Activated naive CD8-positive, alpha-beta T cell treated with anti-CD3 and anti-CD28 coated beads for 36 hours (primary cell): ENCODE measurements around the gene GTF3A. TPM values are rescaled to one million over a fixed set of nuclear protein-coding genes. Genes with fewer than 3 reads are reported as not detected.
"Not testable (repeated sequence)": the region's sequence is repeated elsewhere in the genome, so short reads cannot be mapped to it uniquely, and the experiment has no call there.

Experiments
- DNase-seq: peaks from one replicate; pipeline ENCODE4 v3.0.0; 2021
- H3K27ac Mint-ChIP-seq: one replicate; pipeline ENCODE4 v1.8.0; 2022; ENCODE audit warnings: mild to moderate bottlenecking, moderate library complexity, mixed read lengths
- H3K27me3 Mint-ChIP-seq: one replicate; pipeline ENCODE4 v1.8.0; 2022; ENCODE audit warnings: mild to moderate bottlenecking, mixed read lengths
- H3K36me3 Mint-ChIP-seq: one replicate; pipeline ENCODE4 v1.8.0; 2021; ENCODE audit warnings: mild to moderate bottlenecking, mixed read lengths
- H3K4me1 Mint-ChIP-seq: one replicate; pipeline ENCODE4 v1.8.0; 2021; ENCODE audit warnings: mixed read lengths
- H3K4me3 Mint-ChIP-seq: one replicate; pipeline ENCODE4 v1.8.0; 2022; ENCODE audit warnings: mild to moderate bottlenecking, moderate library complexity, mixed read lengths
- H3K9me3 Mint-ChIP-seq: one replicate; pipeline ENCODE4 v1.8.0; 2022; ENCODE audit warnings: mixed read lengths
- total RNA-seq, 2 experiments: library from RNA; stranded (reverse); gene quantifications; one replicate each; pipeline ENCODE4 v1.2.3, GENCODE V29; 2021

The GTF3A gene
- total RNA-seq, 2 experiments from 2014 or later, result 284 to 285 TPM

DNA sequence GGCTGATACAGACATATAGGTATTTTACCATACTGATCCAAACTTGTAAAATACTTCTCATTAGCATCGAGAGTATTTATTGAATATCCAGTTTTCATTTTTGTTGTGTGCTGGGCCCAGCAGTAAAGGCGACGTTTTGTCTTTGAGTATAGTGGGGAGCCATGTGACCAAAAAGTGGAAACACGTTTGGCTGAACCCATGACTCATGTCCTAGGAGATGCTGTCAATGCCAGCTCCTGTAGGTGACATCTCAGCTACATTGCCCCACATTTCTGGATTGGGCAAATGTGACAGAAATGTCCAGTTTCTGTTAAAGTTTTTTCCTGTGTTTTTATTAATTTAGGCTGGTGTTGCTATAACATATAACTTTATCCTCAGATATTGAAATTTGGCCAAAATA is 26.1 kb upstream of the GTF3A start:
- Mint-ChIP-seq H3K4me3 (no peak overlapping the region), H3K4me1 (no peaks in the 10 kb centered on the region), H3K36me3 (no peaks in the 10 kb centered on the region), H3K9me3 (no peaks in the 10 kb centered on the region), H3K27me3 (no peaks in the 10 kb centered on the region), H3K27ac (no peak overlapping the region)
- DNase-seq, result no peak

DNA sequence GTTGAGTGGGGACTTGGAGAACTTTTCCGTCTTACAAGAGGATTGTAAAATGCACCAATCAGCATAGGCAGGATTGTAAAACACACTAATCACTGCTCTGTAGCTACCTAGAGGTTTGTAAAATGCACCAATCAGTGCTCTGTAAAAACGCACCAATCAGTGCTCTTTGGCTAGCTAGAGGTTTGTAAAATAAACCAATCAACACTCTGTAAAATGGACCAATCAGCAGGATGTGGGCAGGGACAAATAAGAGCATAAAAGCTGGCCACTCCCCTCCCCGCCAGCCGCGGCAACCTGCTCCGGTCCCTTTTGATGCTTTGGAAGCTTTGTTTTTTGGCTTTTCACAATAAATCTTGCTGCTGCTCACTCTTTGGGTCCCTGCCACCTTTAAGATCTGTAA is 24.0 kb upstream of the GTF3A start:
- not testable (repeated sequence) for H3K4me1 Mint-ChIP-seq, H3K27ac Mint-ChIP-seq, H3K27me3 Mint-ChIP-seq, H3K4me3 Mint-ChIP-seq, H3K9me3 Mint-ChIP-seq, H3K36me3 Mint-ChIP-seq, DNase-seq

- H3K27ac Mint-ChIP-seq, result no peak overlapping the region
- H3K4me1 Mint-ChIP-seq, result no peaks in the 10 kb centered on the region
- no peaks in the 10 kb centered on the region for H3K9me3 Mint-ChIP-seq
- no peaks in the 10 kb centered on the region for H3K27me3 Mint-ChIP-seq
- H3K4me3 Mint-ChIP-seq, result no peak overlapping the region
- DNase-seq, result no peak
- no peaks in the 10 kb centered on the region for H3K36me3 Mint-ChIP-seq
These were observed 23.2 kb upstream of the GTF3A start for GRCh38 chr13:27401210-27401609.

- no peaks in the 10 kb centered on the region for H3K36me3 Mint-ChIP-seq
- no peak overlapping the region for H3K27ac Mint-ChIP-seq
- no peaks in the 10 kb centered on the region for H3K27me3 Mint-ChIP-seq
- no peak overlapping the region for H3K4me3 Mint-ChIP-seq
- peaks cover 3% of the 10 kb centered on the region for H3K4me1 Mint-ChIP-seq
- no peak for DNase-seq
- H3K9me3 Mint-ChIP-seq, result no peaks in the 10 kb centered on the region
These were observed 21.2 kb upstream of the GTF3A start for GRCh38 chr13:27403203-27403678.

DNA sequence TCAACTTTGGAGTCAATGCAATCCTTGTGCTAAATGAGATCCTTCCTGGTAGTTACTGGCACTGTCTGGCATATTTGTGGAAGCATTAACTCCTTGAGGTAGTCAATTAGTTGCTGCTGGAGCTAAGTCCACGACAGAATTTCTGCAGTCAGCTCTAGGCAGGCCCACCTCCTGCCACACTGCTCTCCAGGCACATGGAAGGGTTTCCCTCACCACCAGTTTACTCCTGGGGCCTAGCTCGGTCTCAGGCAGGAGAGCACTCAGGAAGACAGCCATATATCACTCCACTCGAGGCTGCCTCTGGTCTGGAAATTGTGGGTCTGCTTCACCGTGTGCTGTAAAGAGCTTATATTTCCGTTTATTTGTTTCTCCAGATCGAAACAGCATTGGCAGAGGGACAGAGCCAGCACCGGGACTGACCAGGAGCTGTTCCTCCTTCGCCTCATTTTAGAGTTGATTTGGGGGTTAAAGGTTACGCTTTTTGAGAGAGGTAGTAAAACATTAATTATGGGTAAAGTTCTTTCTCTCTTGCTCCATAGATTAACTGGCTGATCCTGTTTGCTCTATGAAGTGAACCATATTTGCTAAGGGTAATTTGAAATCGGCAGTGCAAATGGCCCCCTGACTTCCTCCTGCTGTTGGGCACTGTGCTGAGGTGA is 20.6 kb upstream of the GTF3A start:
- DNase-seq, result no peak
- H3K36me3 Mint-ChIP-seq, result no peaks in the 10 kb centered on the region
- no peaks in the 10 kb centered on the region for H3K27me3 Mint-ChIP-seq
- H3K9me3 Mint-ChIP-seq, result no peaks in the 10 kb centered on the region
- no peak overlapping the region for H3K4me3 Mint-ChIP-seq
- peaks cover 3% of the 10 kb centered on the region for H3K4me1 Mint-ChIP-seq
- no peak overlapping the region for H3K27ac Mint-ChIP-seq

DNA sequence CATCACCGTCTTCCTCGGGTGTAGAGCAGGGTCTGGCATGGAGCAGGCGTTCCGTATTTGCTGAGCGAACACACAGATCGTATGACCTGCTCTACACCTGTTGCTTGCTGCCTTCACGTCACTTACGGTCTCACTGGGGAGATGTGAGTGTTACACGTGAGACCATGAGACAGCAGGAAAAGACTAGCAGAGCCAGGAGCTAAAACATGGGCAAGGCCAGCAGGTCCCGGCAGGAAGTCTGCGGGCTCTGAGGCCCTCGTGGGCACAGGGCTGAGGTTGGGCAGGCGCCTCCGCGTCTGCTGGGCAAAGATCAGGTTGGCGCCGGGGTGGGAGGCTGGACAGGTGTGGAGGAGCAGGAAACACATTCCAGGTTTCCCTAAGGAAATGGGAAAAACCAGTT is 19.7 kb upstream of the GTF3A start:
- Mint-ChIP-seq H3K9me3 (peaks cover 3% of the 10 kb centered on the region), H3K36me3 (no peaks in the 10 kb centered on the region), H3K27ac (no peak overlapping the region), H3K4me1 (peaks cover 3% of the 10 kb centered on the region), H3K4me3 (no peak overlapping the region), H3K27me3 (peaks cover 6% of the 10 kb centered on the region)
- no peak for DNase-seq

DNA sequence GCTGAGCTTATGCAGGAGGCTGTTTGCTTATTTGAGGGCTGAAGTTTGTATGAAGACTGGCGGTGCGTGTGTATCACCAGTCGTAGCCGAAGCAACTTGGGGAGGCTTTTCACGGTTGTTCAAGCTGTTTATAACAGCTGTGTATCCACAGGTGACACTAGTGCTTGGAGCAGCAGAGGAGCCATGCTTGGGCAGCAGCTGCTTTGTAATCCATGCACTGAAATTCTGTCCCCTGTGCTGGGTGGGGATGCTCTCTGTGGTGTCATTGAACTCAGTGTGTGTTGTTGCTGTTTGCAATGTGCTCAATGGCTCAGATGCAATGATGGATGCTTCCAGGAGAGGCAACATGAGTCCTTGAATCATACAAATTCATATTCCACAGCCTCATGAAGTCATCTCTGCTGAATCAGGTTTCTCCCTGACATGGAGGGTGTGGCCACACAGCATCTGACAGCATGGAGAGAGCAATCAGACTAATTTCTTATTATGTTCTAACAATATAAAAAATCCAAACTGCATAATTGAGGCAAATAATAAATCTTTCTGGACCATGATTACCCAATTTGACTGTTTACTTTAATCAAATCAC is 18.8 kb upstream of the GTF3A start:
- Mint-ChIP-seq H3K4me1 (peaks cover 3% of the 10 kb centered on the region), H3K4me3 (no peak overlapping the region), H3K27me3 (peaks cover 6% of the 10 kb centered on the region), H3K9me3 (peaks cover 3% of the 10 kb centered on the region), H3K27ac (no peak overlapping the region), H3K36me3 (no peaks in the 10 kb centered on the region)
- no peak for DNase-seq

DNA sequence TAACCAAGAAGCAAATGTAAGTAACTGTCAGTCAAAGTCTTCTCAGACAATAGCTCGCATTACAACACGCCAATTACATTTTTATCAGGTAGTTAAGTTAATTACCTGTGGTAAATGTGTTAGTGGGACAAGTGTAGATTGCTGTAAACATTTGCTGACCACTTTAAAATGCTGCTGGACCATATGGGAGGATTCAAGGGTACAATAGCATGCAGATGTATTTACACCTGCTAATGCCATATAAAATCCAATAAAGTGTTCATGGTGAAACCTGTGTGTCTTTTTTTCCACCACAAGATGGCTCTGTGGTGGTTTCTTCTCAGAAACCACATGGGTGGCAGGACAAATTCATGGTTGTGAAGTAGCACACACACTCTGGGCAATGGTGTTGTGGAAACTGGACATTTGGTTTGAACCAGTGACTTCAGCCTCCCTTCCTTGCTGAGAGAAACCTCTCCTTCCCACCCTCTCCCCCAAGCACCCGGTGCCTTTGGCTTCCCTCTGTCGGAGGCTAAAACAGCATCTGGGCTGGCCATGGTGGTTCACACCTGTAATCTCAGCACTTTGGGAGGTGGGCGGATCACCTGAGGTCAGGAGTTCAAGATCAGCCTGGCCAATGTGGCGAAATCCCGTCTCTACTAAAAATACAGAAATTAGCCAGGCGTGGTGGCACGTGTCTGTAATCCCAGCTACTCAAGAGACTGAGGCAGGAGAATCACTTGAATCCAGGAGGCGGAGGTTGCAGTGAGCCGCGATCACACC is 18.1 kb upstream of the GTF3A start:
- H3K27me3 Mint-ChIP-seq, result peaks cover 6% of the 10 kb centered on the region
- H3K4me3 Mint-ChIP-seq, result no peak overlapping the region
- no peak overlapping the region for H3K27ac Mint-ChIP-seq
- H3K4me1 Mint-ChIP-seq, result peaks cover 3% of the 10 kb centered on the region
- no peaks in the 10 kb centered on the region for H3K36me3 Mint-ChIP-seq
- no peak for DNase-seq
- H3K9me3 Mint-ChIP-seq, result peaks cover 3% of the 10 kb centered on the region

GRCh38 chr13:27408074-27408473 is 16.3 kb upstream of the GTF3A start:
- no peak for DNase-seq
- Mint-ChIP-seq H3K27ac (no peak overlapping the region), H3K4me3 (no peak overlapping the region), H3K27me3 (peaks cover 6% of the 10 kb centered on the region), H3K36me3 (no peaks in the 10 kb centered on the region), H3K9me3 (peaks cover 3% of the 10 kb centered on the region), H3K4me1 (peaks cover 3% of the 10 kb centered on the region)

GRCh38 chr13:27409013-27409412 is 15.4 kb upstream of the GTF3A start:
- H3K27ac Mint-ChIP-seq, result no peak overlapping the region
- peaks cover 3% of the 10 kb centered on the region for H3K9me3 Mint-ChIP-seq
- peaks cover 3% of the 10 kb centered on the region for H3K4me1 Mint-ChIP-seq
- no peaks in the 10 kb centered on the region for H3K36me3 Mint-ChIP-seq
- no peak for DNase-seq
- H3K27me3 Mint-ChIP-seq, result peaks cover 6% of the 10 kb centered on the region
- H3K4me3 Mint-ChIP-seq, result no peak overlapping the region

DNA sequence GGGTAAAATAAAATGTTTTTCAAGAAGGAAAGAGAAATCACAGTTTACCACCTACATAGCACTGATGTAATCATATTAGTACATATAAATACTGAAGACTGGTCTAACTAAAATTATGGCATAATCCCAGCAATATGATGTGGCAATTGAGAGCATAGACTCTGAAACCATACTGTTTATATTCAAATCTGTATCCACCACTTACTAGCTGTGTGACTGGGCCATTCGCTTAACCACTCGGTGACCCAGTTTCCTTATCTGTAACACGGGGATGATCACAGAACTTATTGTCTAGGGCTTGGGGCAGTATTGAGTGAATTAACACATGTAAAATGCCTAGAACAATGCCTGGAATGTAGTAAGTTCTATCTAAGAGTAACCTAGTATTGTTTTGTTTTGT is 13.1 kb upstream of the GTF3A start:
- Mint-ChIP-seq H3K27ac (no peak overlapping the region), H3K27me3 (peaks cover 6% of the 10 kb centered on the region), H3K4me3 (no peak overlapping the region), H3K9me3 (peaks cover 3% of the 10 kb centered on the region), H3K4me1 (peaks cover 3% of the 10 kb centered on the region), H3K36me3 (no peaks in the 10 kb centered on the region)
- no peak for DNase-seq

- Mint-ChIP-seq H3K9me3 (no peaks in the 10 kb centered on the region), H3K4me1 (no peaks in the 10 kb centered on the region)
- no peak for DNase-seq
These were observed 9.3 kb upstream of the GTF3A start for GRCh38 chr13:27415116-27415515.

DNA sequence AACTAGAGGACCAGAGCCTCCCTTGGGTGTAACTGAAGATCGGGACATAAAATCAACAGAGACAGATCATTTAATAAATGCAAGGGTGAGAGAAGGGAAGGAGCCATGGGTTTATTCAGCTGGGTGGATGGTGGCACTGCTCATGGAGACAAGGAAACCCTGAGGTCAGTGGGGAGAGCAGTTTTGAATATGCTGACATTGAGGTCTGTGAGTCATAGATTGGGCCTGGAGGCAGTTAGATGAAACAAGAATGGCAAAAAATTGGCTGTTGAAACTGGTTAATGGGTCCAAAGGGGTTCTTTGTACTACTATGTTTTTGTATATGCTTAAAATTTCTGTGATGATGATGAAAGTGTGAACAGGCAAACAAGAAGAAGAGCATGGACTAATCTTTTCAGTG is 5.1 kb upstream of the GTF3A start:
- H3K27ac Mint-ChIP-seq, result no peak overlapping the region
- no peaks in the 10 kb centered on the region for H3K27me3 Mint-ChIP-seq
- no peaks in the 10 kb centered on the region for H3K36me3 Mint-ChIP-seq
- H3K4me3 Mint-ChIP-seq, result no peak overlapping the region
- peaks cover 7% of the 10 kb centered on the region for H3K4me1 Mint-ChIP-seq
- no peaks in the 10 kb centered on the region for H3K9me3 Mint-ChIP-seq
- no peak for DNase-seq

More at GRCh38 chr13:27415116-27415515, 9.3 kb upstream of the GTF3A start:
- Mint-ChIP-seq H3K27me3 (no peaks in the 10 kb centered on the region), H3K4me3 (no peak overlapping the region), H3K36me3 (no peaks in the 10 kb centered on the region), H3K27ac (no peak overlapping the region)

DNA sequence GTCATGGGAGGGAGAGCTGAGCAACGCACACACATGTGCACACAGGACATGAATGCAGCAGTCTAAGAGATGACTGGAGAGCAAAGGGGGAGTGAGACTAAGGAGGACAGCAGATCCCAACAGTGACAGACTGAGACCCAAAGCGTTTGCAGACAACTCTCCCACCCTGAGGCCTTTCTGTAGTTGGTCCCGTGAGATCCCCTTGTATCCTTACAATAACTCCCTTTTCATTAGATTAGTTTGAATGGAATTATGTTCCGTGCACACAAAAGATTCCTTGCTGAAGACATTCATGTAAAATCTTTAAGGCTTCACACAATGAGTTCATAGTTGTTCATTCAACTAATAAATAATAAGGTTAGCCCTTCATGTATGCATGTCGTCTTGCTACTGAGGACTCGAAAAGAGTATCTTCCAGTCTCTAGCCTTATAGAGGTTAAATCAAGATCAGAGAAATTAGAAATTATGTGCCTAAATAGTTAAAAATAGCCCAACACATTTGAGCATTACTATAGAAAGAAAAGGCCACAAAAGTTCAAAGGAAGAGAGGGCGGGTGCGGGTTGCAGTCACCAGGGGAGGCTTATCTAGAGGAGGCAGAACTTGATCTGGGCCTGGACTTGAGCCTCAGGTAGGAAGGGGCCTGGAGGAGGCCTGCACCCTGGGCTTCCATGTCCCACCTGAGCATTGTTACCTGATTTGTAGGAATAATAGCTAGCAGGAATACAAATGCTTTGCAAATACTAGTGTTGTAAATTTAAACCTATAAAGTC is 3.1 kb upstream of the GTF3A start:
- DNase-seq, result no peak
- Mint-ChIP-seq H3K36me3 (peaks cover 13% of the 10 kb centered on the region), H3K27ac (no peak overlapping the region), H3K4me3 (no peak overlapping the region), H3K9me3 (no peaks in the 10 kb centered on the region), H3K27me3 (no peaks in the 10 kb centered on the region), H3K4me1 (peaks cover 11% of the 10 kb centered on the region)

DNA sequence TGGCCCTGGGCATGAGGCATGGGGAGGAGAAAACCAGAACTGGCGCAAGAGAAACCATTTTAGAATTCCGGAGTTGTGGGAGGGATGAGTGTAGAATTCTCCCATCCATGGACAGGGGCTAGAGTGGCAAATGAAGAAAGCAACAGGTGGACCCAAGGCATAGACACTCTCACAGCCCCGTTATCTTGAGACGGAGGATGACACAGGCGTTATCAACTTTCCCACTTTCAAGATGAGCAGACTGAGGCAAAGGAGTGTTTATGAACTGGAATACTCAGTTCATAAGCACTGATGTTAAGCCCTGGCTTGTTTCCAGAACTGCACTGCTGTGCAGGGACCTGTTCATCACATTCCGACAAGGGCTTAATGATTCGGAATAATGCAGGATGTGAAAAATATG is 1.1 kb upstream of the GTF3A start:
- Mint-ChIP-seq H3K27ac (peak overlapping the region; percentile 81), H3K4me1 (peaks cover 27% of the 10 kb centered on the region), H3K9me3 (no peaks in the 10 kb centered on the region), H3K36me3 (peaks cover 33% of the 10 kb centered on the region), H3K27me3 (no peaks in the 10 kb centered on the region), H3K4me3 (peak overlapping the region; percentile 75)
- no peak for DNase-seq
